ENCODE measurements around the gene TTYH1.
A peak's percentile ranks its signal among the peaks of the same experiment; 100 is the strongest.

TTYH1 gene

DNA sequence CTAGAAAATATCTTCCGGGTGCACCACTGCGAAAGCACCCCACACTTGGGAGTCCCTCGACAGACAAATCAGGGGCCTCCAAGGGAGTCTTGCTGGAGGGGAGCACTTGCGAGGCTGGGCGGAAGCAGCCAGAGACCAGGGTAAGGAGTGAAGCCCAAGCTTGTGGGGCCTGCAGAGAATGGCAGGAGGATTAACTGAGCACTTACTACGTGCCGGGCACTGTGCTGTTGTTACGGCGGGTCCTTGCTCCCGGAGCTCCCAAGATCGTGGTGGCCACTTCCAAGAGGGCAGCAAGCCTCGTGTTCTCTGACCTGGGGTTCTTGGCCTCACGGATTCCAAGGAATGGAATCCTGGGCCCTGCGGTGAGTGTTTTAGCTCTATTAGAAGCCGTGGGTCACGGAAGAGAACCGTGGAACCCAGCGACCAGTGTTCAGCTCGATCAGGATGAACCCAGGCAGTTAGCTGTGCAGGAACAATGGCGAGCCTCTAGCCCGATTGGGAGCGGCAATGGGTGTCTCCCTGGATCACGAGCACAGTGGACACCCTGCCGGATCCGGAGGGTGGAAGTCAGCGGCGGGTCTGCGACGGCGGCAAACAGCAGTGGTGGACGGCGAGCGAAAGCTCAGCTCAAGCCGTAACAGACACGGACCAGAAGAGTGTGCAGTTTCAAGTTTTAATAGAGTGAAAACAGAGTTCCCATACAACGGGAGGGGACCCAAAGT lies 9.6 kb downstream of the TTYH1 start:
- no peak for DNase-seq (ENCODE audit: low spot score)

GRCh38 chr19:54425382-54425723 lies 10.1 kb downstream of the TTYH1 start:
- DNase-seq (ENCODE audit: low spot score) = no peak

DNA sequence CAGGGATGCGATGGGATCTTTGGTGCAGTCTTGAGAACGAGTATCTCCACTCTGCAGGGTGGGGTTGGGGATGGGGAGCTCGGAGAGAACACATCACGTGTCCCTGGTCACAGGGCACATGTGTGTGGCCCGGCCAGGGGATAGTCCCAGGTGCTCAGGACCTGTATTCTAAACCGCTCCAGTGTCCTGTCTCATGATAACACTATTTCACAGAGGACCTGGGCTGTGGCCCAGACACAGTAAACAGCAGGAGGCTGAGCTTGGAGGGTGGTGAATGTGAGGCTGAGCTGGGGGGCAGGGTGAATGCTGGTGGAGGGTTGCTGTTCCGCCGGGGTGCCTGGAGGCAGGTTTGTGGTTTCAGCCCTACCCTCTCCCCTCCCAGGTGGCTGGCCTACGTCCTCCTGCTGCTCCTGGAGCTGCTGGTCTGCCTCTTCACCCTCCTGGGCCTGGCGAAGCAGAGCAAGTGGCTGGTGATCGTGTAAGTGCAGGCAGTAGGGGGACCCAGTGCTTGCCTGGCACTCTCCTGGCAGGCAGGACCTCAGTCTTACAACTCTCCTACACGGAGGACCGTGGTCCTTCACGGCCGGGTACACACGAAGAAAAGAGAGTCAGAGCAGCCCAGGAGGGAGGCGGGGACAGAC lies 11.1 kb downstream of the TTYH1 start:
- peak; percentile 49 for DNase-seq (ENCODE audit: low spot score)

DNA sequence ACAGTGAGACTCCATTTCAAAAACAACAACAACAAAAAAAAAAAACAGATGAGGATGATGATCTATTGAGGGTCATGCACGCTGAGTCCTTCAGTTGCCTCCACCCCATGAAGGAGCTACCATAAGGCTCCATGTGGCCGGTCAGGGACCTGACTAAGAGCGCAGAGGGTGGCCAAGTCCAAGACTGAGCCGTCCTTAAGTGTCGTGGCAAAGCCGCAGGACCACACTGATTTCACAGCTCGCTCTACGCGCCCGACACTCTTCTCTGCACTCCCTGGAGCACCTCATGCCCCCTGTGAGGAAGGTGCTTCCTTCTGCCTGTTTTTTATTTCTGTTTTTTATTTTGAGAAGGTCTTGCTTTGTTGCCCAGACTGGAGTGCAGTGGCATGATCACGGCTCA lies 12.3 kb downstream of the TTYH1 start:
- DNase-seq (ENCODE audit: low spot score) = no peak

DNA sequence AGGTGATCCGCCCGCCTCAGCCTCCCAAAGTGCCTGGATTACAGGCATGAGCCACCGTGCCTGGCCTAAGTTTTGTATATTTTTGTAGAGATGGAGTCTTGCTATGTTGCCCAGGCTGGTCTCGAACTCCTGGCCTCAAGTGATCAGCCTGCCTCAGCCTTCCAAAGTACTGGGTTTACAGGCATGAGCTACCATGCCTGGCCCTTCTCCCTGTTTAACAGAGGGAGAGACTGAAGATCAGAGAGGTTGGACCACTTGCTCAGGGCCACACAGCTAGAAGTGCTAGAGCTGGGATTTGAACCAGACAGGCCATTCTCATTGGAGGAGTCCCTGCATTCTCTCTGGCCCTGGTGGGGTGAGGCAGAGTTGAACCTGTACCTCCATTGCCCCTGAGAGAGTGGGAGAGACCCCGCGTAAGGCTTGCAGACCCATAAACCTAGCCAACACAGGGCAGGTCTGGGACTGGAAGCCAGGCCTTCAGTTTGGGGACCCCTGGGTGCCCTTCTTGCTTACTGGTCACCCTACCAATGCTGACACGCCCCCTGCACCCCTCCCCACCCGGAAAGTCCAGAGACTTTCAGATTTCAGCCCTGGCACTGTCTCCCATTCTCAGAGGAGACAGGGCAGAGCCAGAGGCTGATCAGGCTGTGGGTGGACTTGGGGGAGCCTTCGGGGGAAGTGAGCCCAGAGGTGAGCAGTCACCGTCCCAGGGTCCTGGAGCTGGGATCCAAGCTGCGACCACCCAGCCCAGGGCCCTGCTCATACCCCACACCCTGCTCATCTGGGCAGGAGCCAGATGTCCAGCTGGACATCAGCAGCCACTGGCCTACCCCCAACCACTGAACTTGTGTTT lies 13.3 kb downstream of the TTYH1 start:
- DNase-seq (ENCODE audit: low spot score) = no peak

DNA sequence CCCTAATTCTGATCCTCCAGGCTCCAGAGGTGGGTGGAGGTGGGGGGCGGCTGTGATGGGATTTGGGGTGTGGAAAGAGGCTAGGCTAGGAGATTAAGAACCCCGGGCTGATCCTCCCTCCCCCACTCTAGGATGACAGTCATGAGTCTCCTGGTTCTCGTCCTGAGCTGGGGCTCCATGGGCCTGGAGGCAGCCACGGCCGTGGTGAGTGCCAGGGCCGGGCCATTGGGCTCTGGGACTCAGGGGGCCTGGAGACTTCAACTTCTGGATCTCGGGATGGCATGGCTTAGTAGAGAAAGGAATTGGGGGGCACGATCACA lies 13.9 kb downstream of the TTYH1 start:
- DNase-seq (ENCODE audit: low spot score) = no peak

- peak; percentile 61 for DNase-seq (ENCODE audit: low spot score)
These were observed 14.4 kb downstream of the TTYH1 start for GRCh38 chr19:54429545-54430227.

DNA sequence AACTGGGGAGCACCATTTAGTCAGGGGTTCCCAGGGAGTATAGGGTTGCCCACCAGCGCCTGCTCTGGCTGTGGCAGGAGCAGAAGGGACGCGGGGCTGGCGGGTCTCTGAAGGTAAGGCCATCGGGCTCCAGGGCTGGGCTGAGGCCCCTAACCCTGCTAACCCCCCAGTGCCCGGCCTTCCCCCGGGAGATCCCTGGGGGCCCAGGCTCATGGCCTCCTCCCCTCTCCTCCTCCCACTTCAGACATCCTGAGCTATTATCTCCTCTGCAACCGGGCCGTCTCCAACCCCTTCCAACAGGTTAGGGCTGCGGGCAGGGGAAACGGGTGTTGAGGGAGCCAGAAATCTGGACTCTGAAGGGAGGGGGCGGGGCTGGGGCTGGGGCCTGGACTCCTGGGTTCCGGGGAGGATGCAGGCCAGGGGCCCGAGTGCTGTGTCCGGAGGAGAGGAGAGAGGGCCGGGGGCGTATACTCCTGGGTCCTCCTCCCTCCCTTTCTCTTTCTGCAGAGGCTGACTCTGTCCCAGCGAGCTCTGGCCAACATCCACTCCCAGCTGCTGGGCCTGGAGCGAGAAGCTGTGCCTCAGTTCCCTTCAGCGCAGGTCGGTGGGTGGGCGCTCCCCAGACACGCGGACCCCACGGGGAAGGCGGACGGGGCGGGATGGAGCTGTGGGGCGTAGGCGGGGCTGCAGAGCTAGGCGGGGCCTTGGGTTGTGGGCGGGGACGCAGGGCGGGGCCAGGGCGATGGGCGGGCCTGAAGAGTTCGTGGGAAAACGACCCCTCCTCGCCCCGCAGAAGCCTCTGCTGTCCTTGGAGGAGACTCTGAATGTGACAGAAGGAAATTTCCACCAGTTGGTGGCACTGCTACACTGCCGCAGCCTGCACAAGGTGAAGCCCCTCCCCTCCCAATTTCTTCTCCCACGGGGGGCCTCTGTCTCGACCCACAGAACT lies 15.3 kb downstream of the TTYH1 start:
- DNase-seq (ENCODE audit: low spot score) = peak; percentile 92

DNA sequence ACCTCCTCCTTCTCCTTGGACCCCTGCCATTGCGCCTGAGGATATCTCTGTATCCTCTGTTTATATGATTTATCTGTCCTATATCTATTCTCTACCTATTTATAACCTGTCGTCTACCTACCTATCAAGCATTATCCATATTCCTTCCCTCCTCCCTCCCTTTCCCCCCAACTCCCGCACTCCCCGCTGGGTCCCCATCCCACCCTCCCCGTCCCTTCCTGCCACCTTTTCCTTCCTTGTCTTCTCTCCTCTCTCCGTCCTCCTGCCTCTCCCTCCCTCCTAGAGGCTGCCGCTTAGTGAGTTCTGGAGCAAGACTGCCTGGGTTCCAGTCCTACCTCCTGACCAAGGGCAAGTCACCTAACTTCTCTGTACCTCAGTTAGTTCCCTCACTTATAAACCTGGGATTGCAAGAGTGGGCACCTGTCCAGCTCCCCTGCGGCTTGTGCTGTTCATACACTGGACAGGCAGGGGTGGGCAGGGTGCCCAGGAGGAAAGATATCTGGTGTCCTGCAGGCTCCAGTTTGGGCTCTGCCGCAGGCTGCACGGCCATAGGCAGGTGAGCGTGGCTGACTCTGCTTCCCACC lies 16.1 kb downstream of the TTYH1 start:
- no peak for DNase-seq (ENCODE audit: low spot score)

DNA sequence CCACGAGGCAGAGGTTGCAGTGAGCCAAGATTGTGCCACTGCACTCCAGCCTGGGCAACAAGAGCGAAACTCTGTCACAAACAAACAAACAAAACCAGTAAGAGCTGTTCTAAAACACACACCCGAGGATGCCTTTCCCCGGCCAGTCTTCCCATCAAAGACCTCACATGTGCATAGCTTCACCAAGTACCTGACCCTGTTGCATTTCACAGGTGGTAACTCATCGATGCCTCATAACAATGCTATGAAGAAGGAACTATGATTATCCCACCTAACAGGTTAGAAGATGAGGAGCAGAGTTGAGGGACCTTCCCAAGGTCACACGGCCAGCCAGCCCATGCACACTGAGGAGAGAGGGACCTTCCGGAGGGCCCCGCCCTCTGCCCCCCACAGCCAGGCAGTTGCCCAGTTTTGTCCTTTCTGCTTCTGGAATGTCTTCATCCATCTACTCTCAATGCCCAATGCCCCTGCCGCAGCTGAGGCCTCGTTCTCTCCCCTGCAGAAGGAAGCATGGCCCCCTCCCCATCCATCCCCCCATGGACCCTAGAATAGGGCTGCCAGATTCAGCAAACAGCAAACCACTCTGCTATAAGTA lies 17.0 kb downstream of the TTYH1 start:
- DNase-seq (ENCODE audit: low spot score) = no peak

- no peak for DNase-seq (ENCODE audit: low spot score)
These were observed 18.4 kb downstream of the TTYH1 start for GRCh38 chr19:54433697-54434096.

GRCh38 chr19:54434112-54434872 lies 19.0 kb downstream of the TTYH1 start:
- peak; percentile 48 for DNase-seq (ENCODE audit: low spot score)

GRCh38 chr19:54434873-54435214 lies 19.6 kb downstream of the TTYH1 start:
- DNase-seq (ENCODE audit: low spot score) = peak; percentile 45

DNA sequence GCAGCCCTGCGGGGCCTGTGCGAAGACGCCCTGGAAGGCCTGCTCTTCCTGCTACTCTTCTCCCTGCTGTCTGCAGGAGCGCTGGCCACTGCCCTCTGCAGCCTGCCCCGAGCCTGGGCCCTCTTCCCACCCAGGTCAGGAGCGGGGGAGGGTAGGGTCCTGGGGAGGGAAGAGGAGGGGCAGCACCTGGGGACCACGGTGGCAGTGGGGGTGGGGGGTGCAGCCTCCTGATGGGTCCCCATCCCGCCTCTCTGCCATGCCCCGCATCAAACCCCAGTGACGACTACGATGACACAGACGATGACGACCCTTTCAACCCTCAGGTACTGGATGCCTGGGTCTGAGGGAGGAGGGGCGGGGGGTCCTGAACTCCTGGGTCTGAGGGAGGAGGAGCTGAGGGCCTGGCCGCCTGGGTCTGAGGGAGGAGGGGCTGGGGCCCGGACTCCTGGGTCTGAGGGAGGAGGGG lies 20.3 kb downstream of the TTYH1 start:
- DNase-seq (ENCODE audit: low spot score) = peak; percentile 54

- no peak for DNase-seq (ENCODE audit: low spot score)
These were observed 20.8 kb downstream of the TTYH1 start for GRCh38 chr19:54436031-54436523.

DNA sequence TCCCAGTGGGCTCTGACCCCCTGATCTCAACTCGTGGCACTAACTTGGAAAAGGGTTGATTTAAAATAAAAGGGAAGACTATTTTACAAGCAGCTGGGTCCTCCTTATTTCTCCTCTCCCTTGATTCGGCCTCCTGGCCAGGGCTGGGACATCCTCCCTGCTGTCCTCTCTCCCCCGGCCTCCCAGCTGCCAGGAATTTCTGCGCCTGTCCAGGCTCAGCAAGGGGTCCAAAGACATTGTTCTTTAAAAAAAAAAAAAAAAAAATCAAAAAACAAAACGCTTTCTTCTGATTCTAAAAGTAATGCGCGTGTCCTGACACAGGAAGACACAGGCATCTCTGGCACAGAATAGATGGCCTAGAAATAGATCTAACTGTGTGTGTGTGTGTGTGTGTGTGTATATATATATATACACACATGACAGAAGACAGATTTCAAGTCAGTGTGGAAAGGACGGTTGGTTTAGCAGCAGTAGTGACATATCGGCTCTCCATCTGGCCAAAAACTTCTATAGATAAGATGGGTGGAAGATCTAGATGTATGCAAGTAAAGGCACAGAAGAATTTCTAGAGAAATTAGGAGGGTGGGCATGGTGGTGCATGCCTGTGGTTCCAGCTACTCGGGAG lies 21.5 kb downstream of the TTYH1 start:
- no peak for DNase-seq (ENCODE audit: low spot score)

GRCh38 chr19:54439174-54439851 lies 24.0 kb downstream of the TTYH1 start:
- DNase-seq (ENCODE audit: low spot score) = peak; percentile 76

DNA sequence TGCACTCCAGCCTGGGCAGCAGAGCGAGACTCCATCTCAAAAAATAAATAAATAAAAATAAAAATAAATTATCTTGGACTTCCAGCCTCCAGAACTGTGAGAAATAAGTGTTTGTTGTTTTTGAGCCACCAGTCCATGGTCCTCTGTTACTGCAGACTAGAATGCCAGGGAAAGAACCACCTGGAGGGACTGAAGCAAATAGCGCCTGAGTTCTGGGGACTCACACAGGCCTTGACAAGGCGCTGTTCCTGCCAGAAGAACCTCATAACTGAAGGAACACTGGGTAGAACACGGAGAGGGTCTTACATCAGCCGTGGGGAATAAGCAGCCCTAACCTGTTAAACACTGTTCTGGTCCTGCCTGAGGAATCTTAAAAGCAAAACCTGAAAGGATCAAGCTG lies 25.4 kb downstream of the TTYH1 start:
- no peak for DNase-seq (ENCODE audit: low spot score)

- DNase-seq (ENCODE audit: low spot score) = no peak
These were observed 29.5 kb downstream of the TTYH1 start for GRCh38 chr19:54444737-54445136.
